Liver (tissue), 9 donors: ENCODE measurements around the gene DNAAF8. TPM values are rescaled to one million over a fixed set of nuclear protein-coding genes. Genes with fewer than 3 reads are reported as not detected.

Source experiments
- DNase-seq: peaks from one replicate; pipeline ENCODE4 v3.0.0-alpha.2; 2017; ENCODE audit warnings: low spot score
- H3K27ac ChIP-seq, 2 donors: one replicate each; pipeline ENCODE4 v1.7.0; 2013; ENCODE audit warnings: inconsistent platforms in 2 of 2, low read length in 2 of 2, control low read depth in 1 of 2, low read depth in 1 of 2, mild to moderate bottlenecking in 1 of 2
- H3K27me3 ChIP-seq, 4 donors: one replicate each; pipeline versions ENCODE4 v1.6.1 to v1.7.0; 2013; ENCODE audit warnings: low read length in 3 of 4, inconsistent platforms in 1 of 4, mild to moderate bottlenecking in 1 of 4, moderate library complexity in 1 of 4; ENCODE audit not compliant: control insufficient read depth in 4 of 4, insufficient read depth in 4 of 4
- H3K36me3 ChIP-seq, 4 donors: one replicate each; pipeline versions ENCODE4 v1.6.1 to v1.7.0; 2013; ENCODE audit warnings: low read length in 3 of 4, mild to moderate bottlenecking in 3 of 4, low read depth in 1 of 4, moderate library complexity in 1 of 4; ENCODE audit not compliant: control insufficient read depth in 4 of 4, insufficient read depth in 3 of 4
- H3K4me1 ChIP-seq, 4 donors: one replicate each; pipeline versions ENCODE4 v1.6.1 to v1.7.0; 2013; ENCODE audit warnings: low read length in 3 of 4, mild to moderate bottlenecking in 3 of 4, moderate library complexity in 1 of 4; ENCODE audit not compliant: control insufficient read depth in 4 of 4, insufficient read depth in 4 of 4
- H3K4me3 ChIP-seq, 3 donors: one replicate each; pipeline versions ENCODE4 v1.6.1 to v1.7.0; 2013; ENCODE audit warnings: low read length in 3 of 3, control low read depth in 1 of 3, low read depth in 1 of 3, mild to moderate bottlenecking in 1 of 3
- H3K9ac ChIP-seq, 2 donors: one replicate each; pipeline ENCODE4 v1.7.0; 2013; ENCODE audit warnings: low read length in 2 of 2, mild to moderate bottlenecking in 2 of 2, moderate library complexity in 2 of 2, control low read depth in 1 of 2, low read depth in 1 of 2
- H3K9me3 ChIP-seq, 4 donors: one replicate each; pipeline versions ENCODE4 v1.6.1 to v1.7.0; 2013; ENCODE audit warnings: low read length in 3 of 4; ENCODE audit not compliant: control insufficient read depth in 4 of 4
- EGR1 ChIP-seq, 2 donors: IDR thresholded peaks; 2 replicates each; pipeline ENCODE4 v1.6.1; 2016 to 2018; ENCODE audit warnings: antibody characterized with exemption in 2 of 2, low read depth in 2 of 2
- FOXA1 ChIP-seq: IDR thresholded peaks from 2 replicates; pipeline ENCODE4 v1.6.1; 2016; ENCODE audit warnings: antibody characterized with exemption
- FOXA2 ChIP-seq: IDR thresholded peaks from 2 replicates; pipeline ENCODE4 v1.6.1; 2016; ENCODE audit warnings: antibody characterized with exemption
- GABPA ChIP-seq, 2 donors: IDR thresholded peaks in 1 of 2; conservative IDR thresholded peaks in 1 of 2; 2 replicates each; pipeline ENCODE4 v1.6.1; 2016; ENCODE audit warnings: antibody characterized with exemption in 2 of 2, mild to moderate bottlenecking in 1 of 2, moderate library complexity in 1 of 2
- HNF4A ChIP-seq, 2 donors: conservative IDR thresholded peaks; 2 replicates each; pipeline ENCODE4 v1.6.1; 2016; ENCODE audit warnings: antibody characterized with exemption in 2 of 2, mild to moderate bottlenecking in 2 of 2
- HNF4G ChIP-seq: IDR thresholded peaks from 2 replicates; pipeline ENCODE4 v1.6.1; 2016; ENCODE audit warnings: antibody characterized with exemption
- JUND ChIP-seq, 2 donors: IDR thresholded peaks; 2 replicates each; pipeline ENCODE4 v1.6.1; 2016; ENCODE audit warnings: antibody characterized with exemption in 2 of 2
- NR2F2 ChIP-seq: IDR thresholded peaks from 2 replicates; pipeline ENCODE4 v1.6.1; 2016; ENCODE audit warnings: antibody characterized with exemption
- RAD21 ChIP-seq, 2 donors: IDR thresholded peaks; 2 replicates each; pipeline ENCODE4 v1.6.1; 2016; ENCODE audit warnings: antibody characterized with exemption in 2 of 2, mild to moderate bottlenecking in 2 of 2
- RXRA ChIP-seq, 2 donors: IDR thresholded peaks; 2 replicates each; pipeline ENCODE4 v1.6.1; 2017 to 2018; ENCODE audit warnings: antibody characterized with exemption in 2 of 2, mild to moderate bottlenecking in 1 of 2
- SP1 ChIP-seq: IDR thresholded peaks from 2 replicates; pipeline ENCODE4 v1.6.1; 2018; ENCODE audit warnings: antibody characterized with exemption, mild to moderate bottlenecking
- TAF1 ChIP-seq: conservative IDR thresholded peaks from 2 replicates; pipeline ENCODE4 v1.6.1; 2016; ENCODE audit warnings: antibody characterized with exemption, mild to moderate bottlenecking
- WGBS: extraction: QIAGEN DNeasy Blood & Tissue Kit; methylation state at CpG from one replicate; pipeline ENCODE4 v1.1.7; 2013; 5-methylcytosine and 5-hydroxymethylcytosine counted together
- polyA plus RNA-seq, 2 donors: library from polyadenylated mRNA; stranded (reverse) in 1 of 2; unstranded in 1 of 2; fragments of 200-250 nt in 1 of 2; fragments of >200 nt in 1 of 2; fragmentation: Nextera tagmentation in 1 of 2; extraction: Ambion mirVana in 1 of 2; gene quantifications; one replicate each; pipeline versions ENCODE4 v1.2.1 to v1.2.3, GENCODE V29; 2013 to 2015
- total RNA-seq, 2 donors: library from RNA; depleted of rRNA; stranded (reverse); fragments of >200 nt; gene quantifications; one replicate each; pipeline ENCODE4 v1.2.3, GENCODE V29; 2014
- TF ChIP-seq, protein P1 (sequence below): fragments of 150-350 bp; IDR thresholded peaks from 2 replicates; pipeline ENCODE4 v1.5.1; 2017; ENCODE audit warnings: improper control_type of control experiment, low read depth, low read length; ENCODE audit not compliant: missing input control
- TF ChIP-seq, protein P2 (sequence below): IDR thresholded peaks from 2 replicates; pipeline ENCODE4 v1.6.1; 2016; ENCODE audit warnings: antibody characterized with exemption
- TF ChIP-seq, protein P3 (sequence below): IDR thresholded peaks from 2 replicates; pipeline ENCODE4 v1.6.1; 2016; ENCODE audit warnings: antibody characterized with exemption
- TF ChIP-seq, protein P4 (sequence below): IDR thresholded peaks from 2 replicates; pipeline ENCODE4 v1.6.1; 2016; ENCODE audit warnings: antibody characterized with exemption, mild to moderate bottlenecking
- TF ChIP-seq, protein P5 (sequence below): IDR thresholded peaks from 2 replicates; pipeline ENCODE4 v1.6.1; 2016; ENCODE audit warnings: antibody characterized with exemption
- donor health status: healthy.
- donor health status: healthy.
- donor health status: healthy.
- donor health status: healthy.
- donor health status: healthy.

Gene DNAAF8
- total and polyA plus RNA-seq, 4 donors = 0.33 to 0.75 (median 0.56) TPM

DNA sequence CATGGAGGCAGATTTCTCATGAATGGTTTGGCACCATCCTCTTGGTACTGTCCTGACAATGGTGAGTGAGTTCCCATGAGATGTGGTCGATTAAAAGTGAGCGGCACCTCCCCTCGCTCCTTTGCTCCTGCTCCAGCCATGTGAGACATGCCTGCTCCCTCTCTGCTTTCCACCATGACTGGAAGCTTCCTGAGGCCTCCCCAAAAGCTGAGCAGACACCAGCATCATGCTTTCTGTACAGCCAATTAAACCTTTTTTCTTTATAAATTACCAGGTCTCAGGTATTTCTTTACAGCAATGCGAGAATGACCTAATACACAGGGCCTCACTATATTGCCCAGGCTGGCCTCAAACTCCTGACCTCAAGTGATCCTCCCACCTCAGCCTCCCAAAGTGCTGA is 20.5 kb downstream of the DNAAF8 start:
- H3K4me3 ChIP-seq = no peak overlapping the region
- no peaks in the 10 kb centered on the region for H3K4me1 ChIP-seq
- TF ChIP-seq FOXA2 (no peak), HNF4G (no peak), HNF4A (conservative IDR thresholded peaks at IDR 0.05) (no peak), RAD21 (IDR thresholded peaks at IDR 0.05) (no peak)
- TF ChIP-seq, protein P1, sequence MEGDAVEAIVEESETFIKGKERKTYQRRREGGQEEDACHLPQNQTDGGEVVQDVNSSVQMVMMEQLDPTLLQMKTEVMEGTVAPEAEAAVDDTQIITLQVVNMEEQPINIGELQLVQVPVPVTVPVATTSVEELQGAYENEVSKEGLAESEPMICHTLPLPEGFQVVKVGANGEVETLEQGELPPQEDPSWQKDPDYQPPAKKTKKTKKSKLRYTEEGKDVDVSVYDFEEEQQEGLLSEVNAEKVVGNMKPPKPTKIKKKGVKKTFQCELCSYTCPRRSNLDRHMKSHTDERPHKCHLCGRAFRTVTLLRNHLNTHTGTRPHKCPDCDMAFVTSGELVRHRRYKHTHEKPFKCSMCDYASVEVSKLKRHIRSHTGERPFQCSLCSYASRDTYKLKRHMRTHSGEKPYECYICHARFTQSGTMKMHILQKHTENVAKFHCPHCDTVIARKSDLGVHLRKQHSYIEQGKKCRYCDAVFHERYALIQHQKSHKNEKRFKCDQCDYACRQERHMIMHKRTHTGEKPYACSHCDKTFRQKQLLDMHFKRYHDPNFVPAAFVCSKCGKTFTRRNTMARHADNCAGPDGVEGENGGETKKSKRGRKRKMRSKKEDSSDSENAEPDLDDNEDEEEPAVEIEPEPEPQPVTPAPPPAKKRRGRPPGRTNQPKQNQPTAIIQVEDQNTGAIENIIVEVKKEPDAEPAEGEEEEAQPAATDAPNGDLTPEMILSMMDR = no peak
- DNase-seq = no peak
- no peak overlapping the region for H3K27ac ChIP-seq
- no peaks in the 10 kb centered on the region for H3K27me3 ChIP-seq
- H3K9ac ChIP-seq = no peak overlapping the region
- H3K36me3 ChIP-seq = peaks cover 16 to 69% (median 32%) of the 10 kb centered on the region in 4 donors
- 97% methylated on average over 4 of the region's 4 CpGs for WGBS
- peaks cover 0 to 3% (median 0%) of the 10 kb centered on the region in 4 donors for H3K9me3 ChIP-seq

DNA sequence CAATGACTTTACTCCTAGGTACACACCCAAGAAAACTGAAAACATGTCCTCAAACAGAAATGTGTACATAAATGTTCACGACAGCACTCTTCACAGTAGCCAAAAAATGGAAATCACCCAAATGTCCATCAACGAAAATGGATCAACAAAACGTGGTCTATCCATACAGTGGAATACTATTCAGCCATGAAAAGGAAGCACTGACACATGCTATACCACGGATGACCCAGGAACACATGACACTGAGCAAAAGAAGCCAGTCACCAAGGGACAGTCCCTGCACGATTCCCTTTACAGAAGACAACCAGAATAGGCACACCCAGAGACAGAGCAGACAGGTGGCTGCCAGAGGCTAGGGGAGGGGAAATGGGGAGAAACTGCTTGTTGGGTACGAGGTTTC is 21.4 kb downstream of the DNAAF8 start:
- Histone ChIP-seq H3K27ac (no peak overlapping the region), H3K4me1 (no peaks in the 10 kb centered on the region), H3K4me3 (no peak overlapping the region), H3K27me3 (no peaks in the 10 kb centered on the region), H3K9ac (no peak overlapping the region), H3K36me3 (peaks cover 21 to 74% (median 36%) of the 10 kb centered on the region in 4 donors), H3K9me3 (peaks cover 0 to 3% (median 0%) of the 10 kb centered on the region in 4 donors)
- TF ChIP-seq HNF4G = no peak
- no peak for TF ChIP-seq SP1
- TF ChIP-seq, protein P2, sequence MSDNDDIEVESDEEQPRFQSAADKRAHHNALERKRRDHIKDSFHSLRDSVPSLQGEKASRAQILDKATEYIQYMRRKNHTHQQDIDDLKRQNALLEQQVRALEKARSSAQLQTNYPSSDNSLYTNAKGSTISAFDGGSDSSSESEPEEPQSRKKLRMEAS = no peak
- no peak for TF ChIP-seq TAF1
- TF ChIP-seq RXRA (IDR thresholded peaks at IDR 0.05) = no peak
- TF ChIP-seq HNF4A (conservative IDR thresholded peaks at IDR 0.05) = no peak
- TF ChIP-seq, protein P3, sequence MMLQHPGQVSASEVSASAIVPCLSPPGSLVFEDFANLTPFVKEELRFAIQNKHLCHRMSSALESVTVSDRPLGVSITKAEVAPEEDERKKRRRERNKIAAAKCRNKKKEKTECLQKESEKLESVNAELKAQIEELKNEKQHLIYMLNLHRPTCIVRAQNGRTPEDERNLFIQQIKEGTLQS = no peak
- TF ChIP-seq, protein P4, sequence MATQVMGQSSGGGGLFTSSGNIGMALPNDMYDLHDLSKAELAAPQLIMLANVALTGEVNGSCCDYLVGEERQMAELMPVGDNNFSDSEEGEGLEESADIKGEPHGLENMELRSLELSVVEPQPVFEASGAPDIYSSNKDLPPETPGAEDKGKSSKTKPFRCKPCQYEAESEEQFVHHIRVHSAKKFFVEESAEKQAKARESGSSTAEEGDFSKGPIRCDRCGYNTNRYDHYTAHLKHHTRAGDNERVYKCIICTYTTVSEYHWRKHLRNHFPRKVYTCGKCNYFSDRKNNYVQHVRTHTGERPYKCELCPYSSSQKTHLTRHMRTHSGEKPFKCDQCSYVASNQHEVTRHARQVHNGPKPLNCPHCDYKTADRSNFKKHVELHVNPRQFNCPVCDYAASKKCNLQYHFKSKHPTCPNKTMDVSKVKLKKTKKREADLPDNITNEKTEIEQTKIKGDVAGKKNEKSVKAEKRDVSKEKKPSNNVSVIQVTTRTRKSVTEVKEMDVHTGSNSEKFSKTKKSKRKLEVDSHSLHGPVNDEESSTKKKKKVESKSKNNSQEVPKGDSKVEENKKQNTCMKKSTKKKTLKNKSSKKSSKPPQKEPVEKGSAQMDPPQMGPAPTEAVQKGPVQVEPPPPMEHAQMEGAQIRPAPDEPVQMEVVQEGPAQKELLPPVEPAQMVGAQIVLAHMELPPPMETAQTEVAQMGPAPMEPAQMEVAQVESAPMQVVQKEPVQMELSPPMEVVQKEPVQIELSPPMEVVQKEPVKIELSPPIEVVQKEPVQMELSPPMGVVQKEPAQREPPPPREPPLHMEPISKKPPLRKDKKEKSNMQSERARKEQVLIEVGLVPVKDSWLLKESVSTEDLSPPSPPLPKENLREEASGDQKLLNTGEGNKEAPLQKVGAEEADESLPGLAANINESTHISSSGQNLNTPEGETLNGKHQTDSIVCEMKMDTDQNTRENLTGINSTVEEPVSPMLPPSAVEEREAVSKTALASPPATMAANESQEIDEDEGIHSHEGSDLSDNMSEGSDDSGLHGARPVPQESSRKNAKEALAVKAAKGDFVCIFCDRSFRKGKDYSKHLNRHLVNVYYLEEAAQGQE = no peak
- no peak for TF ChIP-seq GABPA (IDR thresholded peaks at IDR 0.05 in 1 of 2, conservative IDR thresholded peaks at IDR 0.05 in 1 of 2)
- TF ChIP-seq, protein P5, sequence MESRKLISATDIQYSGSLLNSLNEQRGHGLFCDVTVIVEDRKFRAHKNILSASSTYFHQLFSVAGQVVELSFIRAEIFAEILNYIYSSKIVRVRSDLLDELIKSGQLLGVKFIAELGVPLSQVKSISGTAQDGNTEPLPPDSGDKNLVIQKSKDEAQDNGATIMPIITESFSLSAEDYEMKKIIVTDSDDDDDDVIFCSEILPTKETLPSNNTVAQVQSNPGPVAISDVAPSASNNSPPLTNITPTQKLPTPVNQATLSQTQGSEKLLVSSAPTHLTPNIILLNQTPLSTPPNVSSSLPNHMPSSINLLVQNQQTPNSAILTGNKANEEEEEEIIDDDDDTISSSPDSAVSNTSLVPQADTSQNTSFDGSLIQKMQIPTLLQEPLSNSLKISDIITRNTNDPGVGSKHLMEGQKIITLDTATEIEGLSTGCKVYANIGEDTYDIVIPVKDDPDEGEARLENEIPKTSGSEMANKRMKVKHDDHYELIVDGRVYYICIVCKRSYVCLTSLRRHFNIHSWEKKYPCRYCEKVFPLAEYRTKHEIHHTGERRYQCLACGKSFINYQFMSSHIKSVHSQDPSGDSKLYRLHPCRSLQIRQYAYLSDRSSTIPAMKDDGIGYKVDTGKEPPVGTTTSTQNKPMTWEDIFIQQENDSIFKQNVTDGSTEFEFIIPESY = no peak
- TF ChIP-seq, protein P1 = no peak
- no peak for TF ChIP-seq FOXA2
- TF ChIP-seq FOXA1 = no peak
- TF ChIP-seq NR2F2 = no peak
- TF ChIP-seq EGR1 (IDR thresholded peaks at IDR 0.05; ENCODE audit: low read depth in 2 of 2) = no peak
- no peak for TF ChIP-seq RAD21 (IDR thresholded peaks at IDR 0.05)
- TF ChIP-seq JUND (IDR thresholded peaks at IDR 0.05) = no peak
- WGBS = 97% methylated on average over 6 of the region's 6 CpGs
- DNase-seq = no peak
